Stromal cell of bone marrow (primary cell): ENCODE measurements around the gene MEIOSIN.
"Not testable (repeated sequence)": the region's sequence is repeated elsewhere in the genome, so short reads cannot be mapped to it uniquely, and the experiment has no call there.

ENCODE experiments used
- DNase-seq: peaks from one replicate; pipeline ENCODE4 v3.0.0-alpha.2; 2012; ENCODE audit warnings: low read depth

Gene MEIOSIN

DNA sequence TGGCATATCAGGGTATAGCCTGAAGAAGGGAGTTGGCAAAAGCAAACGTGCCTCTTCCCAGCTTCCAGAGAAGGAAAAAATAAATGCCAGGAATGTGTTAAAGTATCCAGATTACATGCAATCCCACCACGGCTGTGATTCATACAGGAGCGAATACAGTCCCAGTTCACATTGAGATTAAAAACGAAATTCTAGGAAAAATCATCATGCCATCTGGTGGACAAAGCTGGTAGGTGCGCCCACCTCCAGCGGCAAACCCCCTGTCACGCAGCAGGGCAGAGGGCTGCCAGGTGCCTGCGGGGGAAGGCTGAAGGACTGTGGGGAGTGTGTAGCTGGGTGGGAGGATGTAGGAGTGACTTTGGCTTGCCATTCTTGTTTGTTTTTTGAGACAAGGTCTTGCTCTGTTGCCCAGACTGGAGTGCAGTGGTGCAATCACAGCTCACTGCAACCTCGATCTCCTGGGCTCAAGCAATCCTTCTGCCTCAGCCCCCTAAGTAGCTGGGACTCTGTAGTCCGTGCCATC lies 65.8 kb downstream of the MEIOSIN start:
- peak; percentile 65 for DNase-seq

- DNase-seq, result not testable (repeated sequence)
Measured at GRCh38 chr19:45799541-45799940, 66.3 kb downstream of the MEIOSIN start.

DNA sequence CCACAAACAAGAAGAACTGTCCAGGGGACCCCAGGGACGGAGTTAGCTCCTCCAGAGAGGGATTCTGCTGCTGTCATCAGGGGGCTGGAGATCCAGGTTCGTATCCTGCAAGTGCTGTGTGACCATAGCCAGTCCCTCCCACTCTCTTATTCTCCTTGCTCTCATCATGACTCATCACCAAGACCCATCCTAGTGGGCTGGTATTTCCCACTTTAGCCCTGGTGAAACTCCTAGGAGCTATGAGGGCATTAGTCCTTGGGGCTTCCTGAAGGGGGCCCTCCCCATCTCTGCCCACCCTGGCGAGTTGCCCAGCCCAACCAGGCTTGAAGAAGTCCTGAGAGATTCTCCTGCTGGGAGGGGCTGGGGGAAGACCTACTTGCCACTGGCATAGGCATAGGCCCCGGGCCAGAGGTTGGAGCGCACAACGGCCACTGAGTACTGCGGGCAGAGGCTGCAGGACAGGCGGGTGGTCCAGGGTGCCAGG lies 66.9 kb downstream of the MEIOSIN start:
- DNase-seq, result no peak

GRCh38 chr19:45801603-45802175 lies 68.5 kb downstream of the MEIOSIN start:
- no peak for DNase-seq

DNA sequence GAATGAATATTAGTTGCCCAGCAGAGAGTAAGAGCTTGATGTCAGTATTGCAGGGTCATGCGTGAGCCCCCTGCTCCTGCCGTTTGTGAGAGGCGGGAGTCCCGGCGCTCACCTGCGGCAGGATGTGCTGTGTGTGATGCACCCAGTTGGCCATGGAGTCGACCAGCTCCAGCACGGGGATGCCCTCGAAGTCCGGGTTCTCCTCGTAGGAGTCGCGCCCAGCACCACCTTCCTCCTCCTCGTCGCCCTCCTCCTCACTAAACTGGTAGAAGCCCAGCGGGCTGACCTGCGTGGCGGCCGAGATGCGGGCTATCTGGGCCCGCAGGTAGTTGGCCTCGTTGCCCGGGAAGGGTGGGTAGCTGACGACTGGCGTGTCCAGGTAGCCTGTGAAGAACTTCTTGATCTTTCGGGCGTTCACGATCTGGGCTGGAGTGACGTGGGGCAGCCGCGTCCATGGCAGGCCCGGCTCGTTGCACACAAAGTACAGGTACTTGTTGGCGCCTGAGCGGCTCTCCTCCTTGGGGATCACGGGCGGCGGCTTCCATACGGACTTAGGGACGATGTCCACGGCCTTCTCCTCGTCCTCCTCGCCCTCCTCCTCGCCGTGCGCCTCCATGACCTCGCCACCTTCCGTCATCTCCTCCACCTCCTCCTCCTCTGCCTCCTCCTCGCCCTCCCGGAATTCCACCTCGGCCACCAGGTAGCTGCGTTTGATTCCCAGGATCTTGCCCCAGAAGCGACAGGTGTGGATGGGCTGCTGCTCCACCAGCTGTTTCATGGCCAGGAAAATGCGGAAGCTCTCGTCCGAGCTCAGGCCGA lies 71.1 kb downstream of the MEIOSIN start:
- no peak for DNase-seq

- no peak for DNase-seq
Measured at GRCh38 chr19:45804959-45805230, 71.7 kb downstream of the MEIOSIN start.

- no peak for DNase-seq
Measured at GRCh38 chr19:45805719-45806118, 72.5 kb downstream of the MEIOSIN start.

DNA sequence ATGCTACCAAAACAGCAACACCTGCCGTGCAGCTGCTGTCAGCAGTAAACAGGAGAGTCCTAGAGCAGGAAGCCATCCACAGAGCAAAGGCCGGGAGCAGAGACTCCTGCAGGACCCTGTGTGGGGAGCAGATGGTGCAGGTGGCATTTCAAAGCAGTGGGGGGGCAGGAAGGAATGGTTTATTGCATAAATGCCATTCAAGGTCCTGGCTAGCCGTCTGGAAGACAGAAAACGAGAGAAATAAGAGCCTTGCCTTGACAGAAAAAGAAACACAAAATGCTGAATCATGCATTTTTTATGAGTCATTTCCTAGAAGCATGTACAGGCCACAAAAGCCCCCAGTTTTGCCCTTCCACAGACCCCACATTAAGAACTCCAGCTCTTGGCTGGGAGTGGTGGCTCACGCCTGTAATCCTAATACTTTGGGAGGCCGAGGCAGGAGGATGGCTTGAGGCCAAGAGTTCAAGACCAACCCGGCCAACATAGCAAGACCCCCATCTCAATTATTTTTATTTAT lies 76.5 kb downstream of the MEIOSIN start:
- peak; percentile 41 for DNase-seq

DNA sequence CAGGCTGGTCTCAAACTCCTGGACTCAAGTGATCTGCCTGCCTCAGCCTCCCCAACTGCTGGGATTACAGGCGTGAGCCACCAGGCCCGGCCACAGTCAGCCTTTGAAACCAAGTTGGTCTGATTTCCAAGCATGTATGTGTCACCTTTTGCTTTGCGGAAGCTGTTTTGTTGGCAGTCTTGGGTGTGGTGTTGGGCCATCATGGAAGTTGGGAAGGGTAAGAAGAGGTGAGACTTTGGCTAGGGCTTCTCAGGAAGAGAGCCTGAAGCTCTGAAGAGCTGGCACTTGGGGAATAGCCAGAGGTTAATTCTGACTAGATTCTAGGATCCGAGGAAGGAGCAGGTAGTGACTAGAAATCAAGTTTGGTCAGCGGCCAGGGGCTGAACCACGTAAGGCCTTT lies 79.1 kb downstream of the MEIOSIN start:
- no peak for DNase-seq
